Measurements from ENCODE around the gene ZNF747. TPM values are rescaled to one million over a fixed set of nuclear protein-coding genes. Genes with fewer than 3 reads are reported as not detected.

Gene ZNF747
- total and polyA plus RNA-seq, 2 donors (not counting 3 experiments of a cell fraction or from before 2014, with no cell fraction given): 6.4 to 7.2 TPM

DNA sequence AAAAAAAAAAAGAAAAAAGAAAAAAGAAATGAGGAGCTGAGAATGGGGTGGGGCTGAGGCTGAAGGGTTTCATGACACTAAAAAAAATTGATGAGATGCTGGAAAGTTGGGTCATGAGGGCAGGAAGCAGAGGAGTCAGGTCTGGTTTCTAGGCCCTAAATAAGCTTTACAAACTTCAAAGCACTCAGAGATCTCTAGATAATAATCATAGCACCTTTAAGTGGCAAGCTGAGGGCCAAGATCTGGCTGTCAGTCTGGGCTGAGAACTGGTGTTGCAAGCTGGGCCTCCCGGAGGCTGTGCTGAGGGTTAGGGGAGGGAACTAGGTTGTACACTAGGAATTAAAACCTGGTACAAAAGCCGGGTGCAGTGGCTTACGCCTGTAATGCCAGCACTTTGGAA lies 17.1 kb upstream of the ZNF747 start:
- H3K27ac ChIP-seq (ENCODE audit: insufficient read depth, low read depth, low read length): no peak overlapping the region
- no peaks in the 10 kb centered on the region for H4K20me1 ChIP-seq (replicated peaks; ENCODE audit: control insufficient read depth, extremely low read depth, insufficient read depth, low read length)
- CTCF ChIA-PET: interaction anchor here (1.4 kb wide), 1 partner anchor 122 kb away, joined by 4 read pairs; the partner anchor contains the start of gene DCTPP1
- no peak for FAIRE-seq
- H3K4me1 ChIP-seq (ENCODE audit: control insufficient read depth, extremely low read depth, insufficient read depth, low read length): peaks cover 3% of the 10 kb centered on the region
- H2AFZ ChIP-seq (ENCODE audit: low read depth, low read length): no peak overlapping the region
- H3K4me2 ChIP-seq (ENCODE audit: insufficient read depth, low read length): no peak overlapping the region
- intact Hi-C loops (cut with micrococcal nuclease): no loop called here
- TF ChIP-seq GATA2 (IDR thresholded peaks at IDR 0.05; ENCODE audit: insufficient read depth, insufficient read length, low read depth, low read length) (no peak), MYC (IDR thresholded peaks at IDR 0.05; ENCODE audit: low read depth, low read length) (no peak), JUN (IDR thresholded peaks at IDR 0.05; ENCODE audit: borderline replicate concordance, insufficient read depth, insufficient read length, low read depth) (no peak)
- H3K79me2 ChIP-seq (ENCODE audit: control insufficient read depth, insufficient read depth, low read length): peaks cover 14% of the 10 kb centered on the region
- no peaks in the 10 kb centered on the region for H3K27me3 ChIP-seq (ENCODE audit: control insufficient read depth in 2 of 2, insufficient read depth in 2 of 2, low read length in 2 of 2)
- POLR2A ChIA-PET: no interaction called here
- BruUV-seq (replicated peaks): no TSS peak
- no peaks in the 10 kb centered on the region for H3K9me3 ChIP-seq (replicated peaks; ENCODE audit: control insufficient read depth, insufficient read depth, low read length)
- no peaks in the 10 kb centered on the region for H3K9me1 ChIP-seq (replicated peaks; ENCODE audit: control insufficient read depth, extremely low read depth, insufficient read depth, low read length)
- H3K9ac ChIP-seq (replicated peaks; ENCODE audit: extremely low read depth, insufficient read depth, low read length): no peak overlapping the region
- peaks cover 3 to 9% of the 10 kb centered on the region in 2 experiments for H3K36me3 ChIP-seq (ENCODE audit: control insufficient read depth in 2 of 2, extremely low read depth in 1 of 2, insufficient read depth in 2 of 2, low read length in 2 of 2)
- dilution Hi-C loops (cut with MboI; ENCODE audit: extremely low pct_ligation_motif_present, low sequenced_read_pairs): no loop called here
- DNase-seq (ENCODE audit: low read depth, low spot score): no peak
- H3K4me3 ChIP-seq (replicated peaks in 1 of 3; ENCODE audit: insufficient read depth in 1 of 3, low read depth in 1 of 3, low read length in 3 of 3): no peak overlapping the region

DNA sequence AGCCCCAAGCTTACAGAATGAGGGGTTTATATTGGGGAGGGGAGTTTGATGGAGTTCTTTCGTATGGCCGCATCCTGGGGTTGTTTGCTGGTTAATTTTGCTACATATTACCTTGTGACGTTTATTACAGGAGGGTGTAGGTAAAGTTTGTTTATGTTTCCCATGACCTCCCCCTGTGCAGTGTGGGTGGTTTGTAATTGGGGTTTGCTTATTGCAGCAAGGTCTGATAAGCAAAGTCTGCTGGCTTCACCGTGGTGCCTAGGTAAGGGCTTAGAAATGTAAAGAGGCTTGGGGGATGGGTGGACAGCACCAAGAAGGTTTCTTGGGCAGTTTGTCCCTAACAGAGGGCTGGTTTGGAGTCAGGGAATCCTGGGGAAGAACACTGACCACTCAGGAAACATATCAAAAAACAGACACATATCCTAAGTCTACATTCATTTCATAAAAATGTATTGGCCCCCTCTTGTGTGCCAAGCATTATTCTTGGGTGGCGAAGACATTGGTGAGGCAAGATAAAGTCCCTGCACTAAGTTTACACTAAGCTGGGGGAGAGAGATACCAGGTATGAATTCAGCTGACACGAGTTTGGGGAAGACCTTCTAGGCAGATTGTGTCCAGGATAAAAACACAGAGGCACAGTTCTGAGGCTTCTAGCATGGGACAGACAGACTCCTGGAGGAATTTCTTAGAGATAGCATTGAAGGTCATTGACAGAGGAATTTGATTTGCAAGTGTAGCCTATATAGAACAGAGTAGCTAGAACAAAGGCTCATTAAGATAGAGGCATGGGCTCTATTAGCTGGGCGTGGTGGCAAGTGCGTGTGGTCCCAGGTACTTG lies 14.0 kb upstream of the ZNF747 start:
- CTCF ChIA-PET: no interaction called here
- H3K27ac ChIP-seq (ENCODE audit: insufficient read depth, low read depth, low read length): no peak overlapping the region
- no peaks in the 10 kb centered on the region for H3K79me2 ChIP-seq (ENCODE audit: control insufficient read depth, insufficient read depth, low read length)
- no TSS peak for BruUV-seq (replicated peaks)
- no peak overlapping the region for H3K4me2 ChIP-seq (ENCODE audit: insufficient read depth, low read length)
- FAIRE-seq (no peak), DNase-seq (ENCODE audit: low read depth, low spot score) (no peak)
- no peak overlapping the region for H2AFZ ChIP-seq (ENCODE audit: low read depth, low read length)
- no peak overlapping the region for H3K4me3 ChIP-seq (replicated peaks in 1 of 3; ENCODE audit: insufficient read depth in 1 of 3, low read depth in 1 of 3, low read length in 3 of 3)
- POLR2A ChIA-PET: no interaction called here
- dilution Hi-C loops (cut with MboI; ENCODE audit: extremely low pct_ligation_motif_present, low sequenced_read_pairs): no loop called here
- no peaks in the 10 kb centered on the region for H3K36me3 ChIP-seq (ENCODE audit: control insufficient read depth in 2 of 2, extremely low read depth in 1 of 2, insufficient read depth in 2 of 2, low read length in 2 of 2)
- TF ChIP-seq, protein P1, sequence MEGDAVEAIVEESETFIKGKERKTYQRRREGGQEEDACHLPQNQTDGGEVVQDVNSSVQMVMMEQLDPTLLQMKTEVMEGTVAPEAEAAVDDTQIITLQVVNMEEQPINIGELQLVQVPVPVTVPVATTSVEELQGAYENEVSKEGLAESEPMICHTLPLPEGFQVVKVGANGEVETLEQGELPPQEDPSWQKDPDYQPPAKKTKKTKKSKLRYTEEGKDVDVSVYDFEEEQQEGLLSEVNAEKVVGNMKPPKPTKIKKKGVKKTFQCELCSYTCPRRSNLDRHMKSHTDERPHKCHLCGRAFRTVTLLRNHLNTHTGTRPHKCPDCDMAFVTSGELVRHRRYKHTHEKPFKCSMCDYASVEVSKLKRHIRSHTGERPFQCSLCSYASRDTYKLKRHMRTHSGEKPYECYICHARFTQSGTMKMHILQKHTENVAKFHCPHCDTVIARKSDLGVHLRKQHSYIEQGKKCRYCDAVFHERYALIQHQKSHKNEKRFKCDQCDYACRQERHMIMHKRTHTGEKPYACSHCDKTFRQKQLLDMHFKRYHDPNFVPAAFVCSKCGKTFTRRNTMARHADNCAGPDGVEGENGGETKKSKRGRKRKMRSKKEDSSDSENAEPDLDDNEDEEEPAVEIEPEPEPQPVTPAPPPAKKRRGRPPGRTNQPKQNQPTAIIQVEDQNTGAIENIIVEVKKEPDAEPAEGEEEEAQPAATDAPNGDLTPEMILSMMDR (IDR thresholded peaks at IDR 0.05; ENCODE audit: extremely low read depth in 1 of 2, insufficient read depth in 1 of 2, low read depth in 1 of 2, low read length in 2 of 2): no peak
- TF ChIP-seq POLR2AphosphoS5 (IDR thresholded peaks at IDR 0.05; ENCODE audit: insufficient read depth, low read depth, low read length) (no peak), JUN (IDR thresholded peaks at IDR 0.05; ENCODE audit: borderline replicate concordance, insufficient read depth, insufficient read length, low read depth) (no peak), MYC (IDR thresholded peaks at IDR 0.05; ENCODE audit: low read depth, low read length) (no peak), EZH2 (IDR thresholded peaks at IDR 0.05; ENCODE audit: borderline replicate concordance, low read depth, low read length, severe bottlenecking) (no peak), GATA2 (IDR thresholded peaks at IDR 0.05; ENCODE audit: insufficient read depth, insufficient read length, low read depth, low read length) (no peak), FOS (IDR thresholded peaks at IDR 0.05; ENCODE audit: borderline replicate concordance, insufficient read depth, low read length) (no peak), POLR2A (IDR thresholded peaks at IDR 0.05; ENCODE audit: low read depth, low read length) (no peak)
- TF ChIP-seq, protein P2, sequence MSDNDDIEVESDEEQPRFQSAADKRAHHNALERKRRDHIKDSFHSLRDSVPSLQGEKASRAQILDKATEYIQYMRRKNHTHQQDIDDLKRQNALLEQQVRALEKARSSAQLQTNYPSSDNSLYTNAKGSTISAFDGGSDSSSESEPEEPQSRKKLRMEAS (IDR thresholded peaks at IDR 0.05; ENCODE audit: insufficient read depth, insufficient read length): no peak
- H3K9me3 ChIP-seq (replicated peaks; ENCODE audit: control insufficient read depth, insufficient read depth, low read length): no peaks in the 10 kb centered on the region
- no peak overlapping the region for H3K9ac ChIP-seq (replicated peaks; ENCODE audit: extremely low read depth, insufficient read depth, low read length)
- H3K9me1 ChIP-seq (replicated peaks; ENCODE audit: control insufficient read depth, extremely low read depth, insufficient read depth, low read length): no peaks in the 10 kb centered on the region
- H4K20me1 ChIP-seq (replicated peaks; ENCODE audit: control insufficient read depth, extremely low read depth, insufficient read depth, low read length): no peaks in the 10 kb centered on the region
- no peaks in the 10 kb centered on the region for H3K27me3 ChIP-seq (ENCODE audit: control insufficient read depth in 2 of 2, insufficient read depth in 2 of 2, low read length in 2 of 2)
- intact Hi-C loops (cut with micrococcal nuclease): no loop called here
- no peaks in the 10 kb centered on the region for H3K4me1 ChIP-seq (ENCODE audit: control insufficient read depth, extremely low read depth, insufficient read depth, low read length)
